HG02588 (cell line): Measurements from ENCODE around the gene MLPH.
A peak's percentile ranks its signal among the peaks of the same experiment; 100 is the strongest.

Source experiments
- ATAC-seq: cut with Tn5 transposase; IDR thresholded peaks from one replicate; pipeline ENCODE4 v1.9.1; 2021; ENCODE audit warnings: mild to moderate bottlenecking, moderate library complexity; ENCODE audit not compliant: unreplicated experiment

MLPH gene

GRCh38 chr2:237515621-237516275, 28.7 kb downstream of the MLPH start:
- ATAC-seq = no peak

GRCh38 chr2:237517163-237517562, 30.1 kb downstream of the MLPH start:
- ATAC-seq = no peak

- ATAC-seq = no peak
Measured at GRCh38 chr2:237517990-237518389, 30.9 kb downstream of the MLPH start.

DNA sequence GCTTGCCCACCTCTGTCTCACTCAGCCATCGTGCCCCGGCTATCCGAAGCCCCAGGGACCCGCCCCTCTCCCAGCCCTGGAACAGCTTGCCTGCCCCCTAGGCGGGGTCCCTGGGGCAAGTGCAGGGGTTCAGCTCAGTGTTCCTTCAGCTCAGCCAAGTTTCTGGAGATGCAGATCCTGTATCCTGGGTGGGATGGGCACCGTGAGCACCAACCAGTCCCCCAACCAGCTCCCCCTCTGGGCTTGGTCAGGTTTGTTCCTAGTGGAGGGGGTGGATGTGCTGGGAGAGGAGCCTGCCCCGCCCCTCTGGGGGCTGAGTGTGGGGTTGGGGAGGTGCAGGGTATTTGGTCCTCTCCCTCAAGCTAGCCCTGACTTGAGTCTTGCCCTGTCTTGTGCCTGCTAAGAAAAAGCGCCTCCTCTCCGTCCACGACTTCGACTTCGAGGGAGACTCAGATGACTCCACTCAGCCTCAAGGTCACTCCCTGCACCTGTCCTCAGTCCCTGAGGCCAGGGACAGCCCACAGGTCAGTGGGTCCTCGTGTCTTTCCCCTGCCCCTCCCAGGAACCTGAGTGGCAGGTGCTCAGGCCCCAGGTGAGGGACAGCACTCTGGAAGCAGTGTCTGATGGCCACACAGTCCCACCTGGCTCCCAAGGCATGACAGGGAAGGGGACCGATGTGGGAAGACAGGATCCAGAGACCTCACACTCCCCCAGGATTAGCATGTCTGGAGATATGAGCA, 32.6 kb downstream of the MLPH start:
- ATAC-seq = no peak

DNA sequence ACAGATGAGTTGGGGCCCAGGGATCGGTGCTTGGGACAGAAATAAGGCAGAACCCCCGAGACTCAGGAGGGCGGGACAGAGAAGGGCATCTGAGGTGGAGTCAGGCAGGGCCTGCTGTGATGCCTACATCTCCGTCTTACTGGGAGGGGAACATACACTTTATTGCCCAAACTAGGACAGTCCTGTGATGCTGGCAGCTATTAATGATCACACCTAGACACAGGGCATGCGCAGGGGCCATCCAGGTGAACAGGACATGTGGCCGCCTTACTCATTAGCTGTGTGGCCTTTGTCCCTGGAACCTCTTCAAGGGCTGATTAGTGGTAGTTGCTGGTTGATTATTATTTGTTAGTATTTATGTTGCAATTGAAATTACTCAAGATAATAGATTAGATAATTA, 33.2 kb downstream of the MLPH start:
- no peak for ATAC-seq

DNA sequence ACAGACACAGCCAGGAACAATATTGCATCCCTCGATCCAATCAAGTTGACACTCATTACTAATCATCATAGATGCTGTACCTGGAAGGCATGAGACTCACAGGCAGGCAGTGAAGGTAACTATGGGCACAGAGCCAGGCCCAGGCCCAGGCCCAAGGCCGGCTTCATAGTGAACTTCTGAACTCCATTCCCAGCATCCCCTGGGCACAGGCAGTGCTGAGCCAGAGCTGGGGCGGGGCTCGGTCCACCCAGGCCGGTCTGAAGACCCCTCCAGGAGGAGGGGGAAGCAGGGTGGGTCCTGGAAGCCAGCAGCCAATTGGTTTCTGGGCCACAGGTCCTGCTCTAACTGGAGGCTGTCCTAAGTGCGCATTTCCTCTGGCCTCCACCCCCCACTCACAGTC, 37.6 kb downstream of the MLPH start:
- ATAC-seq = no peak

DNA sequence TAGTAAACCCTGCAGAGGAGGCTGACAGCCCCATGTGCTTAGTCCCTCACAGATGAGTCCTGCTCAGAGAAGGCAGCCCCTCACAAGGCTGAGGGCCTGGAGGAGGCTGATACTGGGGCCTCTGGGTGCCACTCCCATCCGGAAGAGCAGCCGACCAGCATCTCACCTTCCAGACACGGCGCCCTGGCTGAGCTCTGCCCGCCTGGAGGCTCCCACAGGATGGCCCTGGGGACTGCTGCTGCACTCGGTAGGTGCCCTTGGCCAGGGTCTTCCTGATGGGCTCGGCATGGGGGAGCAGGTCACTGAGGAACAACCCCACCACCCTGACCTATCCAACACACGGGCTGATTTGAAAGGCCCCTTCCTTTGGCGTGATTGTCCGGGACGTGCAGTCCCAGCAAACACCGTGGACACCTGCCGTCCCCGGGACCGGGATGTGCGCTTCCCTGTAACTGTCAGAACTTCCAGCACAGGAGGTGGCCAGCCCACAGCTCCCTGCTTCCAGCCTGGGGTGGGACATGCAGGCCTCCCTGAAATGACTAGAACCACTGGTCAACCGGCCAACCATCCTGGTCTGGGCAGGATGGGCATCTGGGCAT, 38.6 kb downstream of the MLPH start:
- no peak for ATAC-seq

- ATAC-seq = no peak
Measured at GRCh38 chr2:237527233-237527632, 40.2 kb downstream of the MLPH start.

- ATAC-seq = no peak
Measured at GRCh38 chr2:237527766-237528165, 40.7 kb downstream of the MLPH start.

GRCh38 chr2:237529452-237530402, 42.7 kb downstream of the MLPH start:
- no peak for ATAC-seq

DNA sequence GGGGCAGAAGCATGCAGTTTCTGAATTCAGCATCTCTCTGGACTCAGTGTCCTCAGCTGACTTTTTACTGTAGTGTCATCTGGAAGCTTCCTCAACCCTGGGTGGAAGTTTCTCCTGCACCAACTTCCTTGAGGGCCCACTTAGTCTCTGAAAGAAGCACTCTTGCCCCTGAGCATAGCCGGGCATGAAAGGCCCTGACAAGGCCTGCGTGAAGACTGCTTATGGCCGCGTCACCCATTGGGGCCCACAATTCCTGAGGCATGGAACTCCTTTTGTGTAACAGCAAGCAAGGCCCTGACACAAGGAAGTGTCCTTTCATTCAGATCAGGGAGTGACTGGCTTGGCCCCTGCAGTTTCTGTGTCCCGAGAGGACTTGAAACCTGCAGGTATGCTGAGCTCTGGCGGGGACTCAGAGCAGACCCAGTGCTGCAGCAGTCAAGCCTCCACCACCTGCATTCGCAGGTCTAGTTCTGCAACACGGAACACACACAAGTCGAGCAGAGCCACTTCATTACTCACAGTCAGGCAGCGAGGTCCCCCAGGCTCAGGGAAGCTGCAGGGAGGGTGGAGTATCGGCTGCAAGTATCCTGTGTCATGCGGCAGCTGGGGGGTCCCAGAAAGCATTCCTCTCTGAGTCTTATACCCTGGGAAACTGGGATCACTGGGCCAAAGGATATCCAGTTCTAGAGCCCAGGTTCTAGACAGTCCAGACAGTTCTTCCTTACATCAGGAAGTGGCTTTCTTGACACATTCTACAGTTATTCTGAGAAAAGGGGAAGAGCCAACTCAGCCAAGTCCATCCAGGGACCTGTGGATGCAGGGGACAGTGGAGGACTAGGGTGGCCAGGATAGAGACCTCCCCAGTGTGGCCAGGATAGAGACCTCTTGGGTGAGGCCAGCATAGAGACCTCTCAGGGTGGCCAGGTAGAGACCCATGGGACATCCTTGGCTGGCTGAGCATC, 43.7 kb downstream of the MLPH start:
- peak; percentile 53 for ATAC-seq

GRCh38 chr2:237532160-237532559, 45.1 kb downstream of the MLPH start:
- no peak for ATAC-seq

DNA sequence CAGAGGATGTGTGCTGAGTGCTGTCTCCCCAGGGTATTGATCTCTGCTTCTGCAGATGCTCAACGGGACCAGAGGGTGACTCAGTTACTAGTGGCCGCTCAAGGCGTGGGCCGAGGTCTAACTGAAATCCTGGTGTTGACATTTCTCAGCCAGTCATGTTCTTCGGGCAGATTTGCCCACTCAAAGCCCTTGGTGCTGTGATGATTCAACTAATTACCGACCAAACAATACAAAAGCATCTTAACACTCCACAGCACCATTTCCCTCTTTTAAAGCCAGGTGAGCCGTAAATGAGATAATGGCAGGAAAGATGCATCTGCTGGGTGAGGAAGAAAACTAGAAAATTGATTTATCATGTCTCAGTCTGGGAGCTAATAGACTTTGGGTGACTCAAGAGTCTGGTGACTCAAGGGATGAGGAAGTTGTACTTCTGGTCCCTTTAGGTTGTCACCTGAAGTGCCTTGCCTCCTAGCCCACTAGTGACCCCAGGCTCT, 46.7 kb downstream of the MLPH start:
- ATAC-seq = no peak

DNA sequence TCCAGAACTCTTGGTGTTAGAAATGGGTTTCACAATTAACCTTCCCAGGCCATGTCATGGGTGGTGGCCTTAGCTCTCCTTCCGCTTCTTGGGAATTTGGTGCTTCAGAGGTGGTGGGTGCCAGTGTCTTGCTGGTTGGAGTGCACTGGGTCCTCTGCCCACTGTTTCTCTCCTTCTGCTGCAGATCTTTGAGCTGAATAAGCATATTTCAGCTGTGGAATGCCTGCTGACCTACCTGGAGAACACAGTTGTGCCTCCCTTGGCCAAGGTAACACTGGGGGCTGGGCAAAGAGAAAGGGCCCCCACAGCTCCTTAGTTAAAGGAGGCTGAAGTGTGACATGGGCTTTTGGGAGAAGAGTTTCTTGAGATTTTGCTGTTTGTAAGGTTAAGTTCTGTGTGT, 47.3 kb downstream of the MLPH start:
- ATAC-seq = no peak

DNA sequence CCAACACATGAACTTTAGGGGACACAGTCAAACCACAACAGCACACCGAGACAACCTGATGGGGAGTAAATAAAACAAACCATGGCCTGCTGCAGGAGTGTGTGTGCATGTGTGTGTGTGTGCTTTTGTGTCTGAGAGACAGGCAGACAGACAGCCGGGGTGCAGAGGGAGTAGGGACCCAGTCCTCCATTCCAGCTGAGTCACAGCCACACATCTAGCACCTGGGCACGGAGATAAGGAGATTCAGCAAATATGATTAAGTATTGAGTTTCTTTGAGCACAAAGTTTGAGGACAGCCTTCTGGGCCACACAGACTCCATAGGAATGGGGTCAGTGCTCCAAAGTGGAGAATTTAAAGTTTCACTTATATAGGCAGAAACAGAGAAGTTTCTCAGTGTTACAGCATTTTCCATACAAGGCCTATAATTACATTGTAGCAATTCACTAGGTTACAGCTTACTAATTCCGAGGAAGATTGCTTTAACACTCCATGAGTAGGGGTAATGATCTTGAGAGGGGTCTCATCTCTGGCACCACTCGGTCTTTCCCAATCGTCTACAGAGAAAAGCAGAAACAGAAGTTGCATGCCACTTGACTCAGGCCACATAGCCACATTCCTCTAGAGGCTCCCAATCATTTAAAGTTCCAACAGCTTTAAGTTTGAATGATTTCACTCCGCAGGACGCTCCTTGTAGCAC, 48.5 kb downstream of the MLPH start:
- no peak for ATAC-seq

DNA sequence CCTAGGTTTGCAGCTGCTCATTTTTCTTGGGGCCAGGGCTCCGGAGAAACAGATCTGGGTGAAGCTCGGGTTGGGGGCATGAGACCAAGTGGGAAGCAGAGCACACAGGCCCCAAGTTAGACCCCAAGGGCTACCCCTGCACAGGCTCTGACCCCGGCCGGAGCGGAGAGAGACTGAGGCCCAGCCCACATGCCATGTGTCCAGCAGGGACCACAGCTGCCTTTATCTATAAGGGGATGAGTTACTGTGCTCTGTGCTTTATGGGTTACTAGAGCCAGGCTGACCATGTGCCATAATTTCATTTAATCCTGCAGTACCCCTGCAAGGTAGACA, 49.0 kb downstream of the MLPH start:
- ATAC-seq = no peak

GRCh38 chr2:237536617-237537016, 49.6 kb downstream of the MLPH start:
- ATAC-seq = no peak

- ATAC-seq = no peak
Measured at GRCh38 chr2:237538001-237538720, 51.1 kb downstream of the MLPH start.

- no peak for ATAC-seq
Measured at GRCh38 chr2:237538901-237539300, 51.9 kb downstream of the MLPH start.
